K562 (cell line): ENCODE results near the gene WDR70. TPM values are rescaled to one million over a fixed set of nuclear protein-coding genes. Genes with fewer than 3 reads are reported as not detected.

ENCODE experiments used
- ATAC-seq: fragments of 200-7000 bp; cut with Tn5 transposase; 3 replicates; pipeline ENCODE4 v1.9.1; 2020; ENCODE audit warnings: moderate library complexity
- BruUV-seq: library from RNA; stranded (reverse); fragments of 400-500 nt; replicated peaks from 2 replicates; lab custom pipeline; 2021; lab: Mats Ljungman, UMichigan
- CTCF ChIA-PET: fragments of 300-600 bp; formaldehyde crosslinking; extraction: SDS; loops from one replicate; lab custom pipeline; 2021; ENCODE audit warnings: low intra/inter-chr PET ratio; lab: Yijun Ruan, JAX
- POLR2A ChIA-PET: fragments of 300-600, 350-650 bp; sonication (Branson Sonifier 250); formaldehyde crosslinking; extraction: SDS; loops from one replicate; lab custom pipeline; 2021; ENCODE audit warnings: antibody characterized with exemption, inconsistent platforms; lab: Yijun Ruan, JAX
- DNase-seq, 4 experiments: peaks; one replicate each; pipeline versions ENCODE4 v3.0.0 to v3.0.0-alpha.2; 2011 to 2018; ENCODE audit warnings: low spot score in 3 of 4, mixed read lengths in 3 of 4; ENCODE audit errors: extremely low read depth in 1 of 4
- FAIRE-seq: peaks from 2 replicates; lab custom pipeline; 2011; peaks lifted over from hg19 to GRCh38; lab: Jason Lieb, UNC
- H2AFZ ChIP-seq: 2 replicates; pipeline ENCODE4 v1.6.0; 2011; ENCODE audit warnings: low read depth, low read length, control low read depth, inconsistent platforms
- H3K27ac ChIP-seq: fragments of 200-600 bp; 3 replicates; pipeline ENCODE4 v1.8.0; 2011; ENCODE audit warnings: low read depth, mild to moderate bottlenecking, control low read depth, inconsistent platforms, low read length, moderate library complexity, mixed read lengths; ENCODE audit errors: extremely low read depth
- H3K27me3 ChIP-seq, 2 experiments: fragments of 300-600 bp in 1 of 2; 2 replicates in 1 of 2; 3 replicates in 1 of 2; pipeline versions ENCODE4 v1.6.0 to v1.8.0; 2011; ENCODE audit warnings: inconsistent platforms in 2 of 2, low read length in 2 of 2, mild to moderate bottlenecking in 1 of 2, mixed read lengths in 1 of 2, moderate library complexity in 1 of 2; ENCODE audit not compliant: control insufficient read depth in 2 of 2, insufficient read depth in 2 of 2
- H3K36me3 ChIP-seq: fragments of 300-600 bp; 3 replicates; pipeline ENCODE4 v1.8.0; 2011; ENCODE audit warnings: mild to moderate bottlenecking, low read length, inconsistent platforms; ENCODE audit not compliant: control insufficient read depth, insufficient read depth
- H3K4me1 ChIP-seq, 2 experiments: fragments of 200-600 bp in 1 of 2; replicated peaks in 1 of 2; 2 replicates in 1 of 2; 3 replicates in 1 of 2; pipeline versions ENCODE4 v1.5.1 to v1.8.0; 2011; ENCODE audit warnings: inconsistent platforms in 2 of 2, low read length in 2 of 2, mild to moderate bottlenecking in 1 of 2, mixed read lengths in 1 of 2, moderate library complexity in 1 of 2; ENCODE audit not compliant: control insufficient read depth in 2 of 2, insufficient read depth in 2 of 2
- H3K4me2 ChIP-seq: 2 replicates; pipeline ENCODE4 v1.6.1; 2011; ENCODE audit warnings: low read length, control low read depth, inconsistent platforms, mixed read lengths; ENCODE audit not compliant: insufficient read depth
- H3K4me3 ChIP-seq: fragments of 200-600 bp; sonication (generic), shearing (Covaris generic); 2 replicates; pipeline ENCODE4 v1.5.1; 2016; ENCODE audit warnings: control low read depth, inconsistent platforms
- H3K79me2 ChIP-seq: fragments of 200-600 bp; 3 replicates; pipeline ENCODE4 v1.8.0; 2011; ENCODE audit warnings: low read length, inconsistent platforms; ENCODE audit not compliant: control insufficient read depth, insufficient read depth
- H3K9ac ChIP-seq, 2 experiments: 2 replicates each; pipeline versions ENCODE4 v1.6.0 to v1.6.1; 2011; ENCODE audit warnings: low read depth in 2 of 2, low read length in 2 of 2, control low read depth in 1 of 2, inconsistent platforms in 1 of 2, mild to moderate bottlenecking in 1 of 2, mixed read lengths in 1 of 2; ENCODE audit not compliant: insufficient read depth in 1 of 2
- H3K9me1 ChIP-seq: one replicate; pipeline ENCODE4 v1.6.0; 2011; ENCODE audit warnings: inconsistent platforms, mild to moderate bottlenecking, low read length, moderate library complexity; ENCODE audit not compliant: control insufficient read depth, insufficient read depth
- H3K9me3 ChIP-seq: replicated peaks from 2 replicates; pipeline ENCODE4 v1.5.1; 2011; ENCODE audit warnings: low read depth, low read length, inconsistent platforms; ENCODE audit not compliant: control insufficient read depth, insufficient read depth
- H4K20me1 ChIP-seq: replicated peaks from 2 replicates; pipeline ENCODE4 v1.6.1; 2011; ENCODE audit warnings: low read length, inconsistent platforms, mixed read lengths; ENCODE audit not compliant: control insufficient read depth, insufficient read depth
- CHD2 ChIP-seq: IDR thresholded peaks from 2 replicates; pipeline ENCODE4 v1.6.1; 2011; ENCODE audit warnings: low read depth, low read length
- DEAF1 ChIP-seq: fragments of 450-650 bp; formaldehyde crosslinking; IDR thresholded peaks from 2 replicates; pipeline ENCODE4 v1.4.0; 2020; ENCODE audit warnings: mild to moderate bottlenecking, moderate library complexity
- HES1 ChIP-seq: fragments of 450-650 bp; IDR thresholded peaks from 2 replicates; pipeline ENCODE4 v1.6.1; 2016; ENCODE audit warnings: low read depth, mild to moderate bottlenecking, moderate library complexity
- NCOA2 ChIP-seq, 2 experiments: fragments of 450-650 bp; IDR thresholded peaks; 2 replicates each; pipeline ENCODE4 v1.6.1; 2018; ENCODE audit warnings: mild to moderate bottlenecking in 2 of 2, moderate library complexity in 1 of 2; ENCODE audit not compliant: partially characterized antibody in 2 of 2
- RREB1 ChIP-seq: fragments of 250-450 bp; sonication (Bioruptor Pico); IDR thresholded peaks from 2 replicates; pipeline ENCODE4 v1.4.0; 2020
- XRCC5 ChIP-seq: fragments of 200-400 bp; formaldehyde crosslinking; IDR thresholded peaks from 2 replicates; pipeline ENCODE4 v1.6.1; 2017; ENCODE audit warnings: low read depth, mild to moderate bottlenecking, low read length
- ZNF124 ChIP-seq: sonication (generic); formaldehyde crosslinking; IDR thresholded peaks from 2 replicates; pipeline ENCODE4 v1.8.1; 2022; ENCODE audit warnings: missing genetic modification reagents
- ZNF449 ChIP-seq: fragments of 250-450 bp; sonication (Bioruptor Pico); IDR thresholded peaks from 2 replicates; pipeline ENCODE4 v1.8.0; 2022; ENCODE audit warnings: moderate library complexity, mild to moderate bottlenecking, inconsistent platforms
- WGBS: fragments of 100-300 bp; shearing (Covaris generic); methylation state at CpG from one replicate; pipeline ENCODE4 v1.1.6; 2016; ENCODE audit warnings: low coverage, mixed read lengths; ENCODE audit not compliant: insufficient coverage; ENCODE audit errors: missing lambda C conversion rate; 5-methylcytosine and 5-hydroxymethylcytosine counted together
- in situ Hi-C: fragments of 300-500 bp; cut with MboI; formaldehyde crosslinking; loops from 4 replicates; pipeline ENCODE4 v1.15.0; 2018; ENCODE audit warnings: inconsistent platforms, mixed read lengths
- intact Hi-C: fragments of 100-400 bp; cut with micrococcal nuclease; formaldehyde crosslinking; loops from 2 replicates; pipeline ENCODE4 v1.14.2; 2022
- polyA plus RNA-seq, 8 experiments: library from polyadenylated mRNA; depleted of rRNA in 4 of 8; stranded (reverse) in 5 of 8; unstranded in 3 of 8; fragments of >200 nt; fragmentation: Nextera tagmentation in 2 of 8; fragmentation: Illumina TruSeq in 1 of 8; extraction: Ambion mirVana in 2 of 8; extraction: Trizol in 1 of 8; gene quantifications; 2 replicates each; pipeline versions ENCODE4 v1.2.1 to v1.2.3, GENCODE V29; 2011 to 2014; ENCODE audit warnings: inconsistent platforms in 1 of 8, missing spikeins in 1 of 8
- total RNA-seq, 7 experiments: library from RNA; depleted of rRNA in 6 of 7; stranded (reverse); fragments of >200 nt in 6 of 7; fragmentation: Illumina TruSeq in 2 of 7; extraction: Trizol in 2 of 7; gene quantifications; 2 replicates each; pipeline versions ENCODE4 v1.2.1 to v1.2.3, GENCODE V29; 2011 to 2021; ENCODE audit warnings: low replicate concordance in 1 of 7
- TF ChIP-seq, protein P1 (sequence below): sonication (generic); IDR thresholded peaks from 2 replicates; pipeline ENCODE4 v1.6.1; 2016

Gene WDR70
- total and polyA plus RNA-seq, 9 of the 15 experiments (the other 6 are each of a cell fraction or from before 2014, with no cell fraction given) = 16.8 to 46.6 (median 38.8) TPM

GRCh38 chr5:37727238-37727637 lies 348.1 kb downstream of the WDR70 start:
- no peak for FAIRE-seq
- CTCF ChIA-PET = no interaction called here
- no peak for DNase-seq
- no peak overlapping the region for H3K4me2 ChIP-seq
- no peaks in the 10 kb centered on the region for H4K20me1 ChIP-seq
- intact Hi-C loops = no loop called here
- POLR2A ChIA-PET = interaction anchor here (1.1 kb wide), 1 partner anchor 11 kb away, joined by 3 read pairs; no protein-coding TSS in a partner anchor
- H3K27ac ChIP-seq = no peak overlapping the region
- in situ Hi-C loops = no loop called here
- ATAC-seq = no peak
- H3K27me3 ChIP-seq = no peaks in the 10 kb centered on the region
- H3K4me1 ChIP-seq = 0 out of 5 replicates have a peak, but pooled peaks cover 0 to 3% of the 10 kb centered on the region in 2 experiments
- no peaks in the 10 kb centered on the region for H3K79me2 ChIP-seq
- WGBS = 60% methylated on average over 3 of the region's 3 CpGs
- no peaks in the 10 kb centered on the region for H3K9me1 ChIP-seq
- H3K9me3 ChIP-seq = no peaks in the 10 kb centered on the region
- no peak overlapping the region for H3K9ac ChIP-seq
- no TSS peak for BruUV-seq
- peaks cover 10% of the 10 kb centered on the region; the same call in 1 of the 3 replicates for H3K36me3 ChIP-seq
- H3K4me3 ChIP-seq = no peak overlapping the region
- no peak overlapping the region for H2AFZ ChIP-seq
- no peak for TF ChIP-seq NCOA2 (IDR thresholded peaks at IDR 0.05; ENCODE audit: partially characterized antibody in 2 of 2)
- no peak for TF ChIP-seq HES1
- TF ChIP-seq ZNF449 (CRISPR knock-in tag) = no peak
- TF ChIP-seq XRCC5 = no peak
- TF ChIP-seq, protein P1, sequence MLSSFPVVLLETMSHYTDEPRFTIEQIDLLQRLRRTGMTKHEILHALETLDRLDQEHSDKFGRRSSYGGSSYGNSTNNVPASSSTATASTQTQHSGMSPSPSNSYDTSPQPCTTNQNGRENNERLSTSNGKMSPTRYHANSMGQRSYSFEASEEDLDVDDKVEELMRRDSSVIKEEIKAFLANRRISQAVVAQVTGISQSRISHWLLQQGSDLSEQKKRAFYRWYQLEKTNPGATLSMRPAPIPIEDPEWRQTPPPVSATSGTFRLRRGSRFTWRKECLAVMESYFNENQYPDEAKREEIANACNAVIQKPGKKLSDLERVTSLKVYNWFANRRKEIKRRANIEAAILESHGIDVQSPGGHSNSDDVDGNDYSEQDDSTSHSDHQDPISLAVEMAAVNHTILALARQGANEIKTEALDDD = no peak
- TF ChIP-seq RREB1 = no peak
- no peak for TF ChIP-seq ZNF124 (CRISPR knock-in tag)
- no peak for TF ChIP-seq DEAF1
- no peak for TF ChIP-seq CHD2
